ENCODE data around the gene HIRIP3.

DNA sequence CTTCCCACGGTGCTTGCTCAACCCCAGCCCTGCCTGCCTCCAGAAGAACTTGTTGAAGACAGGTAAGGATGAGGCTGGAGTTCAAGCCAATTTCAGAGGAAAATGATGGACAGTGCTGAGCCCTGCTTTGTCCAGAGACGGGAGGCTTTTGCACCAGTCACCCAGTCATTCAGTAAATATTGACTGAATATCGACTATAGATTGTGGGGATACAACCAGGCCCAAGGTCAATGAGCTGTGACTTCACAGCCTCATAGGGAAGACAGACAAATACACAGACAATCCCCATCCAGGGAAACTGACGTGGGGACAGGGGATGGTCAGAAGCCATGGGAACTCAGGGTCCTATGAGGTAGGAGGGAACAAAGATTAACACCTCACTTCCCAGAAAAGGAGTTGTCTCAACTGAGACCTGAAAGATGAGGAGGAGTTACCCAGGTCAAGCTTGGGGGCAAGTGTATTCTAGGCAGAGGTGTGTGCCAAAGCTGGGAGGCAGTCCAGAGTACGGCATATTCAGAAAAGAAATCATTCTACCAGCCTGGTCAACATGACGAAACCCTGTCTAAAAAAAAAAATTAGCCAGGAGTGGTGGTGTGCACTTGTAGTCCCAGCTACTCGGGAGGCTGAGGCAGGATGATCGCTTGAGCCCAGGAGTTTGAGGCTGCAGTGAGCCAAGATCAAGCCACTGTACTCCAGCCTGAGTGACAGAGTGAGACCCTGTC lies 21.3 kb upstream of the HIRIP3 start:
- TF ChIP-seq POLR2AphosphoS5 (IDR thresholded peaks at IDR 0.05; ENCODE audit: borderline replicate concordance, low read depth, low read length) = no peak
- TF ChIP-seq EZH2 (IDR thresholded peaks at IDR 0.05) = no peak
